OCI-LY7 (cell line): Measurements from ENCODE around the gene PRMT1.

ENCODE experiments used
- EZH2phosphoT487 ChIP-seq: fragments of 200-600 bp; sonication (generic); IDR thresholded peaks from 2 replicates; pipeline ENCODE4 v1.6.1; 2018; ENCODE audit warnings: low read depth, borderline replicate concordance, mild to moderate bottlenecking, mixed run types, antibody characterized with exemption, low read length, moderate library complexity, mixed read lengths
- TF ChIP-seq, protein P1 (sequence below): fragments of 200-600 bp; sonication (generic); conservative IDR thresholded peaks from 2 replicates; pipeline ENCODE4 v1.5.1; 2014; ENCODE audit warnings: mild to moderate bottlenecking, antibody characterized with exemption, low read length, moderate library complexity, mixed read lengths

DNA sequence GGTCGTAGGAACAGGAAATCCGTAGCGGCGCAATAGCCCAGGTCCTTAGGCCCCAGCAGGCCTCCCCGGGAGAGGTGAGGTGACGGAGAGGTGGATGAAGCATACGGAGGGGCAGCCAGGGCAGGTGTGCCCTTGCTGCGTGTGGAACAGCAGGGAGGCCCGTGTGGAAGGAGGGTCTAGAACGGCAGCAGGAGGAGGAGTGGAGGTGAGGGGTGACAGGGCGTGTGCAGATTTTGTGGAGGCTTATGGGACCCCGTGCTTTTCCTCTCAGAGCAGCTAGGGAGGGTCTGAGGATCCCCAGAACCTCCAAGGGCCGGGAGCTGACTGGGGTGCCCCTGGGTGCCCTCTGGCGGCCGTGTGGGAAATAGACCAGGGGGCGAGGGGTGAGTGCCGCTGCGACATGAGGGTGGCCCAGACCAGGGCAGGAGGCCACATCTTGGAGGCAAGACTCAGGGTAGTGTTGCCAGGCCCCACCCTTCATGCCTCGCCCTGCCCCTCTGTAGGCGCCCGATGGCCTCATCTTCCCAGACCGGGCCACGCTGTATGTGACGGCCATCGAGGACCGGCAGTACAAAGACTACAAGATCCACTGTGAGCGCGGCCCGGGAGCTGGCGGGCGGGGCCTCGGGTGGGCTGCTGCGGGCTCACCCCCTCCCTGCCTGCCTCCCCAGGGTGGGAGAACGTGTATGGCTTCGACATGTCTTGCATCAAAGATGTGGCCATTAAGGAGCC, 7.3 kb downstream of the PRMT1 start:
- no peak for TF ChIP-seq EZH2phosphoT487
- TF ChIP-seq, protein P1, sequence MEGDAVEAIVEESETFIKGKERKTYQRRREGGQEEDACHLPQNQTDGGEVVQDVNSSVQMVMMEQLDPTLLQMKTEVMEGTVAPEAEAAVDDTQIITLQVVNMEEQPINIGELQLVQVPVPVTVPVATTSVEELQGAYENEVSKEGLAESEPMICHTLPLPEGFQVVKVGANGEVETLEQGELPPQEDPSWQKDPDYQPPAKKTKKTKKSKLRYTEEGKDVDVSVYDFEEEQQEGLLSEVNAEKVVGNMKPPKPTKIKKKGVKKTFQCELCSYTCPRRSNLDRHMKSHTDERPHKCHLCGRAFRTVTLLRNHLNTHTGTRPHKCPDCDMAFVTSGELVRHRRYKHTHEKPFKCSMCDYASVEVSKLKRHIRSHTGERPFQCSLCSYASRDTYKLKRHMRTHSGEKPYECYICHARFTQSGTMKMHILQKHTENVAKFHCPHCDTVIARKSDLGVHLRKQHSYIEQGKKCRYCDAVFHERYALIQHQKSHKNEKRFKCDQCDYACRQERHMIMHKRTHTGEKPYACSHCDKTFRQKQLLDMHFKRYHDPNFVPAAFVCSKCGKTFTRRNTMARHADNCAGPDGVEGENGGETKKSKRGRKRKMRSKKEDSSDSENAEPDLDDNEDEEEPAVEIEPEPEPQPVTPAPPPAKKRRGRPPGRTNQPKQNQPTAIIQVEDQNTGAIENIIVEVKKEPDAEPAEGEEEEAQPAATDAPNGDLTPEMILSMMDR, result peak; percentile 71
